HG03520 (cell line): ENCODE results near the gene STK32B.
"Not testable (repeated sequence)": the region's sequence is repeated elsewhere in the genome, so short reads cannot be mapped to it uniquely, and the experiment has no call there.

Experiments used
- ATAC-seq: cut with Tn5 transposase; IDR thresholded peaks from one replicate; pipeline ENCODE4 v1.9.1; 2021; ENCODE audit warnings: mild to moderate bottlenecking, moderate library complexity; ENCODE audit not compliant: unreplicated experiment

Gene STK32B

DNA sequence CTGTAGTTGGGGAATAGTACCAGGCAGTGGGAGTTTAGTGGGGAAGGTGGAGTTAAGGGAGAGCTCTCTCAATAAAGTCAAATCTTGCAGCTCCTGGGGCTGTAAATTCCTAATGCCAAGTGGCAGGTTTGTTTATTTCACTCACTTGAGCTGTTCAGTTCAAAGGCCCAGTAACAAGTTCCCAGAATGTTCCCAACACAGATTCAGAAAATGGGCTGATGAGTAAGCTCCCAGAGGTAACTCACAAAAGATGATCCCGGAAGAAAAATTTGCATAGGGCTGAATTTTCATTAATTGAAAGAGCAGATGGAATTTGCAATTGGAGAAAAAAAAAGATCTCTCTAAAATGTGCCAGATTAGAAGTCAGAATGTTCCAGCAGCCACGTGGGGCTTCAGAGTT, 370.9 kb downstream of the STK32B start:
- no peak for ATAC-seq

DNA sequence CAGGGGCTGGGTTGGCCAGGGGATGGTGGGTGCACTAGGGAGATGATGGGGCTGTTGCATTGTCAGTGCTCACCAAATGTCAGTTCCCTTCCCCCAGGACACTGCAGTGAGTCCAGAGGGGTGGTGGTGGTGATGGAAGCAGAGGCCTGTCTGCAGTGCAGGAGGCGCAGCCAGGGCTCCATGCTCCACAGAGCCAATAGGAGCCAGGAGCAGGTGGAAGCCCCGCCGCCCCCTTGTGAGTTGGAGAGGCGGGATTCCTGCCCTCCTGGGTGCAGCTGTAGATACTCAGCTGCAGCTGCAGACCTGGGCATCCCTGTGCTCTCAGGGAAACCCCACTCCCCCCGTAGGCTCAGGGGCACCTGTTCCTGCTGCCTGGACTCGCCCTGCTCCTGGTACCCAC, 372.4 kb downstream of the STK32B start:
- ATAC-seq: no peak

DNA sequence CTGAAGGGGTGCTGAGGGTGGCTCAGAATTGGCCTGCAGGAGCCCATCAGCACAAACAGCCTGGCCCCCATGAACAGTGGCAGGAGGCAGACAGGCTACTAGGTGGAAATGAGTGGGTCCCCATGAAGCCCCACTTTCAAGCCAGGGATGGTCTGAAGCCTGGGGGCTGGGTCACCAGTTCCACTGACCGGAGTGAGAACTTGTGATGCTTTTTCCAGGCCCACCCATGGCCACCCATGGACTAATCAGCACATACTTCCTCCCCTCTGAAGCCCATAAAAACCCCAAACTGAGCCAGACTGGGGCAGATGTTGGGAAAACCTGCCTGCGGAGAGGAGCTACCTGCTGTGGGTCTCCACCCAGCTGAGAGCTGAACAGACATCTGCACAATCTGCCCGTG, 372.9 kb downstream of the STK32B start:
- no peak for ATAC-seq

DNA sequence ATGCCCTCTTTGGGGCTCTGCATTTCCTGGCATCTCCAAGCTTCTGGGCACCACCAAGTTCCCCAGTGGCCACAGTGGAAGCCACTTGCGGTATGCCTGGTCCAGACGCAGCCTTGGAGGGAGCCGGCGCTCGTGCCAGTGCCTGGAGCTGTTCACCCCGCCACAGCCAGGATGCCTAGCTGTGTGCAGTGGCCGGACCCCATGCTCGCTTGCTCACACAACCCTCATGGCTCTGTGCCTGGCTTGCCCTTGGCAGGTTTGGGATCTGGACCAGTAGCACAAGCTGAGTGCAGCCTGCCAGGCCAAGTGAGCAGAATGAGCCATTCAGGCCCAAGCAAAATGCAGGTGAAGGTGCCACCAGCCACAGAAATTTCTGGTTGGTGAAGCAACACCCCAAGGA, 373.6 kb downstream of the STK32B start:
- no peak for ATAC-seq

DNA sequence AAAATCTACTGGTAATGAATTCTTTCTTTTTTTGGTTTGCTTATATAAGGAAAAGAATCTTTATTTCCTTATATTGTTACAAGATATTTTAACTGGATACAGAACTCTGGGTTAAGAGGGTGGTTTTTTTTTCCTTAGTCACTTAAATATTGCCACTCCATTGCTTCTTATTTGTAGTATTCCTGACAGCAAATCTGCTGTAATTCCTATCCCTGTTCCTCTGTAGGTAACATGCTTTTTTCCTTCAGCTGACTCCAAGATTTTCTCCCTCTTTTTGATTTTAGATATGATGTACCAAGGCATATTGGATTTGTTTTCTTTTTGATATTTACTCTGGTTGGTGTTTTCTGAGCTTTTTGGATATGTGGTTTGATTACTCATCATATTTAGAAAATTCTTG, 378.5 kb downstream of the STK32B start:
- ATAC-seq: no peak

DNA sequence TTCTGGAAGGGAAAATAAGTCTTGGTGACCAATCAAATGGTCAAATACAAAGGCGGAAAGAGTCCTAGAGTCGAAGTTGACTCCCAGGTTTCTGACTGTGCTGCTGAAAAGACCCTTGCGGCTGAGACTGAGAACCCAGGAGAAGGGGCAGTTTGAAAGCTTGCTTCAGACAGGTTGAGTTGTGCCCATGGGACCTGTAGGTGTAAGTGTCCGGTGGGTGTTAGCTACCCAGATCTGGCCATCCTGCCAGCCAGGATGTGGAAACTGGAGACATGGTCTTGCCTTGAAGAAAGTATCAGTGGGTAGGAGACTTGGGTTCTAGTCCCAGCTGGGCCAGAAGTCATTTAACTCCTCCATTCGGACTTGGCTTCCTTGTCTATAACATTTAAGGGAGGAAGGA, 381.9 kb downstream of the STK32B start:
- ATAC-seq: no peak

DNA sequence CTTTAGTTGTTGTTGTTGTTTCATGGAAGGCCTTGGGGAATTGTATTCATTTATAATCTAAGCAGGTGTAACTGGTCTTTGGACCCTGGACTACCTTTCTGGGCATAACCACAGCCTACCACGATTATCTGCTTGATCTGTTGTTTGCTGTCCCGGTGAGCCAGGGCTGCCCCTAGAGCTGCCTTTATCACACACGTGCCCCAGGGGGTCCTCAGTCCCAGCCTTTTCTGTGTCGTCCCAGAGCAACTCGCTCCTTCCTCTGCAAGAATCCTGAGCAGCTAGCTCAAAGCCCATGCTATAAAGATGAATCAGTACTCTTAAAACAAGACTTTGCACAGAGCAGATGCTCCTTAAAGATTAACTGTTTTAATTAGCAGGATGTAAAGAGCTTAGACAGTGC, 383.9 kb downstream of the STK32B start:
- no peak for ATAC-seq

DNA sequence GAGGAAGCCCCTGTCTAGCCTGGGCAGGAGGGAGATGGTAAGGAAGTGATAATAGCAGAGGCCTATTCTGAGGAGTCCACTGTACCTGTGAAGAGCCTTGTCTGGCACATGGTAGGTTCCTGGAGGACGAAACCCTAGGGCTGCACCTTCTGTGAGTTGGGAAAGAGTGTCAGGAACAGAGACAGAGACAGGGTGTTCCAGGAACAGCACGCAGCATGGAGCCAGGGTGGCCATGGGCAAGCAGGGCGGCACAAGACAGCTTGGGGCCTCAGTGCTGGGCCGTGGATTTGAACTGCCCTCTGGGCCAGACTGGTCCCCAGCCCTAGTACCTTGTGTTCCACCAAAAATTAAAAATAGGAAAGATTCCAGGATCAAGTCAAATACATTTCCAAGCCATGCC, 384.5 kb downstream of the STK32B start:
- no peak for ATAC-seq

DNA sequence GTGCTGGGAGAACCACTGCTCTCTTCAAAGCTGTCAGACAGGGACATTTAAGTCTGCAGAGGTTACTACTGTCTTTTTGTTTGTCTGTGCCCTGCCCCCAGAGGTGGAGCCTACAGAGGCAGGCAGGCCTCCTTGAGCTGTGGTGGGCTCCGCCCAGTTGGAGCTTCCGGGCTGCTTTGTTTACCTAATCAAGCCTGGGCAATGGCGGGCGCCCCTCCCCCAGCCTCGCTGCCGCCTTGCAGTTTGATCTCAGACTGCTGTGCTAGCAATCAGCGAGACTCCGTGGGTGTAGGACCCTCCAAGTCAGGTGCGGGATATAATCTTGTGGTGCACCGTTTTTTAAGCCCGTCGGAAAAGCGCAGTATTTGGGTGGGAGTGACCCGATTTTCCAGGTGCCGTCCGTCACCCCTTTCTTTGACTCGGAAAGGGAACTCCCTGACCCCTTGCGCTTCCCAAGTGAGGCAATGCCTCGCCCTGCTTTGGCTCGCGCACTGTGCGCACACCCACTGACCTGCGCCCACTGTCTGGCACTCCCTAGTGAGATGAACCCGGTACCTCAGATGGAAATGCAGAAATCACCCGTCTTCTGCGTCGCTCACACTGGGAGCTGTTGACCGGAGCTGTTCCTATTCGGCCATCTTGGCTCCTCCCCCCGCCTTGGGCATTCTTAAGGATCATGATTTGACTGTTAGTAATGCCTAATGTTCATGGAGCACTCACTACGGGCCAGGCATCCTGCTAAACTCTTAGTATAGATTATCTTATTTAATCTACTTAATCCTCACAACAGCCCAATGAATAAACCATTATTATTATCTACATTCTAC, 392.9 kb downstream of the STK32B start:
- ATAC-seq: not testable (repeated sequence)

DNA sequence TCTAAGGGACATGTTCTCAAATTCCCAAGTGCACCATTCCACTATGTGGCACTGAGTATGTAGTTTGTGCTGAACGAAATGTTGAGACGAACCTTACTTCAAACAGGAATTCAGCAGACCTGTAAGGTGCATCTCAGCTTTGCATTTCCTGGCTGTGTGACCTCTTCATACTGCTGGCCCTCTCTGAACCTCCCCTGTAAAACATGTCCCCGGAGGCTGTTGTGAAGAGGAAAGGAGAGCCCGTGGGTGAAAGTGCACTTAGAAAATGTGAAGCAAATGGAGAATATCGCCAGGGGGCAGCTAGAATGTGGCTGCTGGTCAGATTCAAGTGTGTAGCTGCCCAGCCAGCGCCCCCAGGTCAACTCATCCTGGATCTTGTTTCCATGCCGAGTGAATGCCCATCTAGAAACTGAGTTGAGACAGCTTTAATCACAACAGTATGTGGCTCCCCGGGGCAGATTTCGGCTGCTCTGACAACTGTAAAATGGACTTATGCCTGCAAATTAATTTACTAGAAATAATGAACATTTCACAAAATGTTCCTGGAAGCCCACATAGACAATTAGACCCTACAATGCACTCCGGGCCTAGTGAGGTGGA, 393.7 kb downstream of the STK32B start:
- no peak for ATAC-seq

DNA sequence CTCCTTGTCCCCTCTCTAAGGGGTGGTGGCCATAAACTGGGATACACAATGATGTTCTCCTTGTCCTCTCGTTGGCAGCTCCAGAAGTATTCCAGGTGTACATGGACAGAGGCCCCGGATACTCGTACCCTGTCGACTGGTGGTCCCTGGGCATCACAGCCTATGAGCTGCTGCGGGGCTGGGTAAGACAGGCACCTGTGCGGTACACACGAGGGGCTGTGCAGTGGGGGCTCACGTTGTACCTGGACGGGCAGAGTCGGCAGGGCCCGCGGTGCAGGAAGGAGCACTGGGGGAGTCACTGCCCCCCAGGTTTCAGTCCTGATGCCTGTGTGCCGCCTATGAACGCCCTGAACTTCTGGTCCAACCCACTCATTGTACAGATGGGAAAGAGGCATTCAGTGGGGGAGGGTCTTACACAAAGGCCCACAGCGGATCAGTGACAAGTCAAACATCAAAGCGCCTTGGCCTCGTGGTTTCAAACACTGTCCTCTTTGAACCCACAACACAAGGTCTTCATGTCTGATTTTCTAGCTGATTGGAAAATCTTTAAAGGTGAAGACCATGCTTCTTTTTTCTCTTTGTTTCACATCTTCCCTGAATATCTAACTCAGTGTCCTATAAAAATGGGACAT, 395.4 kb downstream of the STK32B start:
- ATAC-seq: no peak

DNA sequence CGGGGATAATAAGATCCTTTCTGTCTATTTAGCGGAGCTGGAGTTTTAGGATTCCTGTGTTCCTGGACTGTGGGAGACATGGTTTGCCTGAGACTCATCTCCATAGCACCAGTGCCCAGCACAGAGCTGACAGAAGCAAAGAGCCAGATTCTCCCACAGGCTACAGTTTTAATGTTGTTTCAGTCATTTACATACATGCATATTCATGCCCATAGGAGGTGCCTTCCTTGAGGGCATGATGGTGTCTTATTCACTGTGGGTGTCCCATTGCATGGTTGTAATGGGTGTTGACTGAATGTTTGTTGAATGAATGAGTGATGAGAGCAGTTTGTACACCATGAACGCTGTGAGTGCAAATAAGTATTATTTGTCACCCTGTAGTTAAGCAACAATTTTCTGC, 396.5 kb downstream of the STK32B start:
- no peak for ATAC-seq

DNA sequence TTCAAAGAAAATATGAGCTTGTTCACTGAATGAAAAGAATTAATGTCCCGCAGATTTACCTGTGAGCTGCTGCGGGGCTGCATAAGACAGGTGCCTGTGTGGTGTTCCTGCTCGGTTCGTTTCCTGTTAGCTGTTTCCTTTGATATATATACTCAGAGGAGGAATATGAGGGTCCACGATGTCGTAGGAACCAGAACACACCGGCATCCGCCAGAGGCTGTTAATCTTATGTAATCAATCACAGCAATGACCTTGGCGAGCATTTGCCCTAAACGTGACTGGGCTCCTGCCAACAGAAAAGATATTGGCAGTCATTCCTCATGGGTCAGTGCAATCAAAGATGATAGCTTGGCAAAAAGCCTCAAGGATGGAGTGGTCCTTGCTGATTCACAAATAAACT, 396.9 kb downstream of the STK32B start:
- no peak for ATAC-seq

DNA sequence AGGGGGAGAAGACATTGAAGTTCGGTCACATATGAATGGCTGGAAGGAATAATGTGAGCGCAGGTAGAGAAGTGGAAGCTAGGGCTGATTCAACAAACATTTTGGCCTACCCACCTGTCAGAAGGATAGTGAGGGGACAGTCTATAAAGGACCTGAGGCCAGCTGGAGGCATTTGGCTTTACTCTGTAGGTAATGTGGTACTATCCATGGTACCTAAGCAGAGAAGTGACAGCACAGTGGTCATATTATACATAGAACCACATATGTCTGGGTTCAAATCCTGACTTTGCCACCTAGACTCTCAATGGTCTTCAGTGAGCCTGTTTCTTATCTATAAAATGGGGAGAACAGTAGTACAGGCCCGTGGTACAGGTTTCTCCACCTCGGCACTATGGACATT, 400.0 kb downstream of the STK32B start:
- ATAC-seq: no peak

DNA sequence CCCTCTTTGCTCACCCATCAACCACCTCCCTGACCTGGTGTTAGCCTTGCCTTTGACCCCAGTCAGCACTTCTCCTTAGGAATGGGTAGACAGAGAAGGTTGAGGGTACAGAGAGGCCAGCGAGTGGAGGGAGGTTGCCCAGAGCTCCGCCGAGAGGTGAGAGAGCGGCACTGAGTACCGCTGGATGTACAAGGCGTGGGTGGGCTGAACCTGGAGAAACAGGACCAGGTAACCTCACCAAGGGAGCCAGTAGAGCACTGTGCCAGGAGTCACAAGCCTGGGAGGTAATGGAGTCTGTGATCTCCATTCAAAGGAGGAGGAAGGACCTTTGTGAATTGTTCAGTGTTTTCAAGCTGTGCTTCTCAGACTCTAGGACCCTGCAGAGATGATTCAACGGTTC, 400.9 kb downstream of the STK32B start:
- no peak for ATAC-seq

DNA sequence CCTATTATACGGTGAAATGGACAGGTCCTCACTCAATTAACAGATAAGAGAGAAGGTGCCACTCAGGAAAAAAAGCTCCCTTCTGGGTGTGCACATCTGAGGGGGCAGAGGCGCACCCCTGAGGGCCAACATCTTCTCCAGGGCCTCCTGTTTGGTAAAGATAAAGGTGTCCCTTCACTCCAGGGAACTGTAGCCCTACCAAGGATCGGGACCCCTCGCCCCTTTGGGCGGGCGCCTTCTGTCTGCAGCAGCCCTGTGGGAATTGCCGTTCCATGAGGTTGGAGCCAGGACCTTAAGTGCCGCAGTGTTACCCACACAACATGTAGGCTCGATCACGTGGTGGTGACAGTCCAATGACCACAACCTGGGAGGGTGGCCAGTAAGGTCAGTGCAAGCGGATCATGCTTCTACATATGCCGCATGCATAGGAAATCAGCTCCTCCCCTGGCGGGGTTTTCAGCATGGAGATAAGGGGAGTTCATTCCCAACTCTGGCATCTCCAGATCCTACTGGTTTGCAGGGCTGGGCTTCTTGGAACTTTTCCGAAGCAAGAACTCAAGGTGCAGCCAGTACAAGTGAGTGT, 403.8 kb downstream of the STK32B start:
- ATAC-seq: no peak

DNA sequence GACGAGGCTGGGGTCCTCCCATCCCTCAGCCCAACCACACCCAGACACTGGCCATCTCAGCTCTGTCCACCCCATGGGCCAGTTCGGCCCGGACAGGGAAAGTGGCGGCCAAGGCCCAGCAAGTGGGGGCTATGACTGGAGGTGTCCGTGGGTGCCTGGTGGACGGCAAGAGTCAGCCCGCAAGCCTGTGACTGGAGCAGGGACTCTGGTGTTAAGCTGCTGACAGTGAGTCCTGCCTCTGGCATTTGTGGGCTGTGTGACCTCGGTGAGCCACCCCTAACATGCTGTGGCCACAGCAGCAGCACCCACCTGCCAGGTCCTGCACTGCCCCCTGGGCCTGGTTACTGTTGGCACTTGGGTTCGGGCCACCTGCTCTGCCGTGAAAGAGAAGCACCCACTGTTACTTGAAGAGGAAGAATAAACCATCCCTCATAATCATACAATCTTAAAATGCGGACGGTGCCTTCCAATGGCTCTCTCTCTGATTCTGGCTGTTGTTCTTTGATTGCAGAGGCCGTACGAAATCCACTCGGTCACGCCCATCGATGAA, 405.1 kb downstream of the STK32B start:
- no peak for ATAC-seq

DNA sequence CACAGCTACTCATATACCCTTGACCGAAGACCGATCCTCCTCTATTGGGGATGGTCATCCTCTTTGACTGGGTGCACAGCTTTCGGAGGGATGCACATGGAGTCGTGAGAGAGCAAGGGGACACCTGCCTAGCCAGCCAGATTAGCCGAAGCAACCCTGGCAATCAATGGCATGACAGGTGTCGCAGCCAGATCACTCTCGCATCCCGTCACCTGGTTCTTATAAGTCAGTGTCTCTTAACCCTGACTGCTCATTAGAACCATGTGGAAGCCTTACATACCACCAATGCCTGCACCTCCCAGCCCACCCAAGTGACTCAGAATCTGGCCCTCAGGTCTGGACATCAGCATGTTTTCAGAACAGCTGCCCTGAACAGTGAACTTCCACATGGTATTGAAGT, 407.4 kb downstream of the STK32B start:
- ATAC-seq: no peak

DNA sequence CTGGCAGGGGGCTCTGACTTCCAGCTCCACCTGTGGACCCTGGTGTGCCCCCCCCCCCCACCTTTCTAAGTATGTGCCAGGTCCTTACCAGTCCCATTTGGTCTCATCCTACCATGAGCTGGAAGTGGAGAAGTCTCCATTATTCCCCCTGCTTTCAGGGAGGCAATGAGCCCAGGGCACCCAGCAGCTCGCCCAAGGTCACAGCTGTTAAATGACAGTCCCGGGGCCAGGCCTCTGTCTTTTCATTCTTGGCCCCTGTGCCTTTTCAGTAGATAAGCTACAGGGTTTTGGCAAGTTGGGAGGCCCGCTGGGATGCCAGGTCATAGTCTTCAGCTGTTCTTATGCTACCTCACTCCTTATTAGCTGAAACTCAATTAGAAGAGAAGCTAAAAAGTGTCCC, 408.0 kb downstream of the STK32B start:
- ATAC-seq: no peak

DNA sequence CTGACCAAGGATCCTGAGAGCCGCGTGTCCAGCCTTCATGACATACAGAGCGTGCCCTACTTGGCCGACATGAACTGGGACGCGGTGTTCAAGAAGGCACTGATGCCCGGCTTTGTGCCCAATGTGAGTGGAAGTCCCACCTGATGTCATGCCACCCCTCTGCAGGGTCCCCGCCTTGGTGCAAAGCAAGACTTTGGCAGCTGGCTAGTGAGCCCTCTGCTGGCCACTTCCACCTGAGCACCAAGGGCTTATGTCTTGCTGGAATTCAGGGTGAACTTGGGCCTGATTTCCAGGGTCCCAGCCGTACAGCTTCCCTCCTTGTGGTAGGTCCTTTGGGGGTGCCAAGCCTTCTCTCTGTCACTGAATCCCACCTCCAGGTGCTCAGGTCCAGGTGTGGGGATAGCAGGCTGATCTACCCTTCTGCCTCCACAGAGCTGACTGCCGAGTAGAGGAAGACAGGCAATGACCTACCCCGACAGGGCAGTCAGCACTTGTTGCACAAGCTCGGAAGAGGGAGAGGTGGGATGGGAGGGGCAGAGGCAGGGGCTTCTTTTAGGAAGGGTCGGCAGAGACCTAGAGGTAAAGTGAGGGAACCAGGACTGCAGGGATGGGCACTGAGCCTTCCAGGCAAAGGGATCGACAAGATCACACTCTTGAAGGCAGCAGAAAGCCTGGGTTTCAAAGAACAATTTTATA, 409.0 kb downstream of the STK32B start:
- no peak for ATAC-seq

DNA sequence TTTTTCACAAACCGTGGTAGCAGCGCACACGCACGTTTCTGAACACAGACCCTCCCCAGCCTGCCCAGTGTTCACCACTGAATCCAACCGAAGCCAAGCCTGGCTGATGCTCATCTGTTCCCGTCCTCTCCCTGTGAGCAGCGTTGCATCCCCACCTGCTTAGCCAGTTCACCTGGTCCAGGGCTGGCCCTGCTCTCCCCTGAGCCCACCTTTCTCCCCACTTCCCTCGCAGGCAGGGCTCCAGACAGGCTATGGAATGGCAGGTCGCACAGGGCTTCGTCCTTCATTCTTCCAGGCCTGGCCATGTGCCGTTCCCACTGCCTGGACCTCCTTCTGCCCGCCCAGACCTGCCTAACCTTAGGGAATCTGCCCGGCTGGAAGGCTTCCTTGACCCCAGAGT, 410.2 kb downstream of the STK32B start:
- no peak for ATAC-seq
